Measurements from ENCODE around the gene FOXK1.
"Not testable (repeated sequence)": the region's sequence is repeated elsewhere in the genome, so short reads cannot be mapped to it uniquely, and the experiment has no call there.

FOXK1 gene

DNA sequence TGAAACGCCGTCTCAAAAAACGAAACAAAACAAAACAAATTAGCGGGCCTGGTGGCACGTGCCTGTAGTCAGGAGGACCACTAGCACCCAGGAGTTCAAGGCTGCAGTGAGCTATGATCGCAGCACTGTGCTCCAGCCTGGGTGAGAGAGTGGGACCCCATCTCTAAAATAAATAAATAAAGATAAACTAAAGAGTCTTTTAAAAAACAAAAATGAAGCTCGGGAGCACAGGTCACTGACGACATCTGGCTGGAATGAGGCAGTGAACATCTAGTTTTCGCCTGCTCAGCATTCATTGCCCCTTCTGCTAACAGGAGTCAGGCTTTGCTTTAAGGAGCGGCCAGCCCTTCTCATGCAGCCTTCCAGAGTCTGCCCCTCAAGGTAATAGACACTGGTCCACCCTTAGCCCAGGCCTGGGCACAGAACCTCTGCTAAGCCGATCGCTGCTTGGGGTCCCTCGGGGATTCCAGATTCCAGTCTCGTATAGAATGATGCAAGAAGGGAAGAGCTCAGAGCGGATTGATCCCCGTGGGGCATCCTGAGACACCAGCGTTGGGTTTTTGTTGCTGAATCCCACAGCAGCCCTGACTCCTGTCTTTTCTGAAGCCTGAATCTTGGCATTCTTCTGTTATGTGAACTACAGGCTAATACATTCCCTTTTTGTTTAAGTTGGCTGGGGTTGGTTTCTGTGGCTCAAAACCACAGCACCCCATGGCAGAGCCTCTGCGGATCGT, 14.2 kb upstream of the FOXK1 start:
- DNase-seq: peak; percentile 29

DNA sequence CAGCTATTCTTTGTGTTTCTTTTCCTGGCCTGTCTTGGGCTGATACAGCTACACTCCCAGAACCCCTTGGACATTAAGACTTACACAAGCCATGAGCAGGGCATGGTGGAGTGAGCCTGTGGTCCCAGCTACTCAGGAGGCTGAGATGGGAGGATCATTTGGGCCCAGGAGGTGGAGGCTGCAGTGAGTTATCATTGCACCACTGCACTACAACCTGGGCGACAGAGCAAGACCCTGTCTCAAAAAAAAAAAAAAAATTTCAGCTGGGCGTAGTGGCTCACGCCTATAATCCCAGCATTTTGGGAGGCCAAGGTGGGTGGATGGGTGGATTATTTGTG, 13.6 kb upstream of the FOXK1 start:
- no peak for DNase-seq

DNA sequence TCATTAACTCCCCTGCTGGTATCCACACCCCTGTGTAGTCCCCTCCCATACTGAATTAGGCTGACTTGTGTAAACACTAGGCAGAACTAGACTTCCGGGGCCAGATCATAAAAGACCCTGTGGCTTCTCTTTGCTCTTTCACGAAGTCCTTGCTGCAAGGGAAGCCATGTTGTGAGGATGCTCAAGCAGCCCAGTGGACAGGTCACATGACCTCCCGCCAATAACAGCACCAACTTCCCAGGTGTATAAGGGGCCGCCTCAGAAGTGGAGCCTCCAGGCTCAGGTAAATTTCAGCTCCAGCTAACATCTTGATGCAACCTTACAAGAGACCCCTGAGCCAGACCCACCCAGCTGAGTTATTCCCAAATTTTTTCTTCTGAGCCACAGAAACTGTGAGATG, 11.3 kb upstream of the FOXK1 start:
- no peak for DNase-seq

- no peak for DNase-seq
These were observed 6.2 kb upstream of the FOXK1 start for GRCh38 chr7:4675771-4676367.

GRCh38 chr7:4677518-4677917, 4.6 kb upstream of the FOXK1 start:
- not testable (repeated sequence) for DNase-seq

- no peak for DNase-seq
These were observed 760 bp upstream of the FOXK1 start for GRCh38 chr7:4681218-4681851.

DNA sequence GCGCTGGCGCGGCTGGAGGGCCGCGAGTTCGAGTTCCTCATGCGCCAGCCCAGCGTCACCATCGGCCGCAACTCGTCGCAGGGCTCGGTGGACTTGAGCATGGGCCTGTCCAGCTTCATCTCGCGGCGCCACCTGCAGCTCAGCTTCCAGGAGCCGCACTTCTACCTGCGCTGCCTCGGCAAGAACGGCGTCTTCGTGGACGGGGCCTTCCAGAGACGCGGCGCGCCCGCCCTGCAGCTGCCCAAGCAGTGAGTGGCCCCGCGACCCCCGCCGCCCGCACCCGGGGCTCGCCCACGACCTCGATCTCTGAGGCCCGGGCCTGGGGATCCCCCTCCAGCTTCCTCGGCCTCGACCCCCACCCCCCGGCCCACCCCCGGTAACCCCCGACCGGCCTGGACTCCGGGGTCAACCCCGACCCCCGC, 537 bp downstream of the FOXK1 start:
- DNase-seq: no peak

- DNase-seq: no peak
These were observed 1.2 kb downstream of the FOXK1 start for GRCh38 chr7:4683043-4683883.

DNA sequence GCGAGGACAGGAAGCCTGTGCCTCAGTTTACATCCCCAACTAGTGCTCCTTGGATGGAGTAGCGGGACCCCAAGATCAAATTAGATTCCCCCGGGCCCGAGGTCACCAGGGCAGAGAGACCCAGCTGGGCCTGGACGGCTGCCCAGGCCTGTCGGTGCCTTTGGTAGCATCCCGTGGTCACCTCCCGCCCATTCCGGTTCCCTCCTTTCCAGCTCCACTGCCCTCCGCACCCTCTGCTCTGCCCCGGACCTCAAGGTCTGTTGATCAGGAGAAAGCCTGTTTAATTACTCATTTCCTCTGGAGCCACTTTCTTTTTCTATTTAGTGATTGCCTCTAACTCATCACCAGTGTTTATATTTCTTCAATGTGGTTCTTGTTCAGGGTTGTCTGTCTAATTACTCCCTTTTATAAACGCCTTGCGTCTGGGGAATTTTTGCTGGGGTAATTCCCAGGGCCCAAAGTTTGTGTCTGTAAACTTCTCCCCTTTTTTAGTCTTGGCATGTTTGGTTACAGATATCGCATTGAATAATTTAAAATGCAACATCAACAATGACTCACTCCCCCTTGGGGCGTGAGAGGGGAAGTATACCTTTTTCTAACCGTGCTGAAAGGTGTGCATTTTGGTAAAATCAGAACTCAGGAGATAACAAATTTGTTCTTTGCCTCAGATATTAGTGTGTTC, 1.9 kb downstream of the FOXK1 start:
- no peak for DNase-seq

DNA sequence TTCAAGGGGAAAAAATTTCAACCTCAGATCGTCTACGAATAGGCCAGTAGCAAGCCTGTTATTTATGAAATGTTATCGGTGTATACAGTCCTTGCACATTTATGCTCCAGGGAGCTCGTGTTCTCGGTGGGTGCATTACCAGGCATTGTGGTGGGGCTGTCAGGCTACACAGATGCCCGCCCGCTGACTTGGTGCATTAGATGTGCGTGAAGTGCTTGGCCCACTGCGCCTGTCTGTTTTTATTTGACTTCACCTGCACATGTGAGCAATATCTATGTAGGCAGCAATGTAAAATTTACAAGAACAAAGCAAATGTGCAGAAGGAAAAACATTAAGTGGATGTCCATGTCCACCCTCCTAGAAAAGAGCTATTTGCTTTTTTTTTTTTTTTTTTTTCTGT, 2.8 kb downstream of the FOXK1 start:
- no peak for DNase-seq

GRCh38 chr7:4685676-4686075, 3.6 kb downstream of the FOXK1 start:
- not testable (repeated sequence) for DNase-seq

GRCh38 chr7:4687956-4688355, 5.9 kb downstream of the FOXK1 start:
- DNase-seq: no peak

DNA sequence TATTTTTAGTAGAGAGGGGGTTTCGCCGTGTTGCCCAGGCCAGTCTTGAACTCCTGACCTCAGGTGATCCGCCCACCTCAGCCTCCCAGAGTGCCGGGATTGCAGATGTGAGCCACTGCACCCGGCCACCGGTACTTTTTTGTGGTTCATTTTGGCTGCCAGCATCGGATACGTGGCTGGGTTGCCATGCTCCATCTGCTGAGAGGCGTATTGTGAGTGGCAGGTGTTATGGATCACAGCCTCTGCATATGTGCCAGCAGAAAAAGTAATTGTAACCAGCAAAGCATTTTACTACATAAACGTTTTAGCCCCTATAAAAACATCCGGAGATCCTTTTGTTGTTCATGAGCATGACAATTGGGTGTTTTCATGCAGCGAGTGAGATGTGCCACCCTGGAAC, 7.1 kb downstream of the FOXK1 start:
- DNase-seq: no peak

DNA sequence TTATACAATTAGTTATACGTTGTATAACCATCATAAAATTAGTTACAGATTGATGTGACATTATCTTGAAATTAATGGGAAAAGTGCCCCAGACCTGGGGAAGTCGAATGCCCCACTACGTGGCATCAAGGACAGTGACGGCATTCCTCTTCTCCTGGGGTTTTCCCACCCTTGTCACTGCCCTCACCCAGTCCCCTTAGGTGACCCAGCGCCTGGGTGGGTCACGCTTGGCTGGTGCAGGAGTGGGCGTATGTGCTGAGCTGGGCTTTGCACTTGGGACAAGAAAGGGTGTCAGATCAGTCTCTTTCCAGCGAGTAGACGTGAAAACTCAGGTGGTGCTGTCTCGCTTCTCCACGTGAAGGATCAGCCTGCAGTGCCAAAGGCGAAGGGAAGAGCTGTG, 7.6 kb downstream of the FOXK1 start:
- no peak for DNase-seq

- no peak for DNase-seq
These were observed 9.1 kb downstream of the FOXK1 start for GRCh38 chr7:4690953-4691856.

GRCh38 chr7:4692055-4692454, 10.0 kb downstream of the FOXK1 start:
- no peak for DNase-seq

DNA sequence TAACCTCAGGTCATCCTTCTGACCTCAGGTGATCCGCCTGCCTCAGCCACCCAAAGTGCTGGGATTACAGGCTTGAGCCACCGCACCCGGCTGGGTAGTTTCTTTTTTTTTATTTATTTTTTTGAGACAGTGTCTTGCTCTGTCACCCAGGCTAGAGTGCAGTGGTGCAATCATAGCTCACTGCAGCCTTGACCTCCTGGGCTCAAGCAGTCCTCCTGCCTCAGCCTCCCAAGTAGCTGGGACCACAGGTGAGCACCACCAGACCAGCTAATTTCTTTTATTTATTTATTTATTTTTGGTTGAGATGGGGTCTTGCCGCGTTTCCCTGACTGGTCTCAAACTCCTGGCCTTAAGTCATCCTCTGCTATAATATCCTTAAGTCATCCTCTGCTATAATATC, 10.5 kb downstream of the FOXK1 start:
- DNase-seq: not testable (repeated sequence)

- no peak for DNase-seq
These were observed 11.1 kb downstream of the FOXK1 start for GRCh38 chr7:4693152-4693551.

DNA sequence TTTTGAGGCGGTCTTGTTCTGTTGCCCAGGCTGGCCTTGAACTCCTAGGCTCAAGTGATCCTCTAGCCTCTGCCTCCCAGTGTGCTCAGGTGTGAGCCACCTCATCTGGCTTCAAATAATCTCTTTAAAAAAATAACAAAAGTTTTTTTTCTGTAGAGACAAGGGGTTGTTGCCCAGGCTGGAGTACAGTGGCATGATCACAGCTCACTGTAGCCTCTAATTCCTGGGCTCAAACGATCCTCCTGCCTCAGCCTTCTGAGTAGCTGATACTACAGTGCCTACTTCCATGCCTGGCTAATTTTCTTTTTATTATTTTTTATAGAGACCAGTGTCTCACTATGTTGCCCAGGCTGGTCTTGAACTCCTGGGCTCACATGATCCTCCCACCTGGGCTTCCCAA, 11.7 kb downstream of the FOXK1 start:
- DNase-seq: no peak

GRCh38 chr7:4694305-4694704, 12.2 kb downstream of the FOXK1 start:
- no peak for DNase-seq

GRCh38 chr7:4698707-4699275, 16.7 kb downstream of the FOXK1 start:
- DNase-seq: no peak

GRCh38 chr7:4699841-4700240, 17.7 kb downstream of the FOXK1 start:
- no peak for DNase-seq
